Endometrium (tissue), 2 donors: ENCODE measurements around the gene ATF7IP2.

Experiments used
- FAIRE-seq: peaks from 2 replicates; lab custom pipeline; 2012; peaks lifted over from hg19 to GRCh38; lab: Jason Lieb, UNC
- donor health status: control.
- donor health status: control.

ATF7IP2 gene

DNA sequence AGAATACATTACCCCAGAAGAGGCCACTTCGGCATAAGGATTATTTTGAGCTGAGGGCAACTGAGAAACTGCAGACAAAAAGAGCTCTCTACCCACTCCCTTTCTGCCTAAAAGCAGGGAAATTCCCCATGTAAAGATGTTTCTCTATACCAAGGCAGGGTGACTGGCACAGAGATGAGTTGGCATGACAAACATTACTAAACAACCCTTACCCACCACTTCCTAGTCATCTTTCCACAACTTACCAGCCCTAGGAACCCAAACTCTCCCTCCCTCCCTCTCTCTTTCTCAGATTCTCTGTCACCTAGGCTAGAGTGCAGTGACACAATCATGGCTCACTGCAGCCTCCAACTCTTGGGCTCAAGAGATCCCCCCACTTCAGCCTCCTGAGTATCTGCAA lies 126.0 kb downstream of the ATF7IP2 start:
- no peak for FAIRE-seq

- FAIRE-seq, result peak; percentile 69
Measured at GRCh38 chr16:10514369-10515055, 128.7 kb downstream of the ATF7IP2 start.

DNA sequence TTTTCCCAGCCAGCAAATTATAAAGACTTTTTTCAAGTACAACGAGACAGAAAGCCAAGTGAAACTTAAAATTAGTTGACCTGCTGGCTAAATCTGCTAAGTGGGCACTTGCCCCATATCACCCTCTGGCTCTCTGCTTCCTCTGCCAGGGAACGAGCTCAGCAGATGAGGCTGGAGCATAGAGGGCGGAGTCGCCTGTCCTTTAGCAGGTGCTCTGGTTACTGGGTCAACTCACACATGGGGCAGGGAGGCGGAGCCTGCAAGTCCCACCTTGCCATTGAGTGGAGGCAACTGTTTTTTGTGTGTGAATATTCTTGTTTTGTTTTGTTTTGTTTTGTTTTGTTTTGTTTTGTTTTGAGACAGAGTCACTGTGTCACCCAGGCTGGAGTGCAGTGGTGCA lies 132.0 kb downstream of the ATF7IP2 start:
- no peak for FAIRE-seq

- FAIRE-seq, result no peak
Measured at GRCh38 chr16:10518479-10519041, 132.7 kb downstream of the ATF7IP2 start.

DNA sequence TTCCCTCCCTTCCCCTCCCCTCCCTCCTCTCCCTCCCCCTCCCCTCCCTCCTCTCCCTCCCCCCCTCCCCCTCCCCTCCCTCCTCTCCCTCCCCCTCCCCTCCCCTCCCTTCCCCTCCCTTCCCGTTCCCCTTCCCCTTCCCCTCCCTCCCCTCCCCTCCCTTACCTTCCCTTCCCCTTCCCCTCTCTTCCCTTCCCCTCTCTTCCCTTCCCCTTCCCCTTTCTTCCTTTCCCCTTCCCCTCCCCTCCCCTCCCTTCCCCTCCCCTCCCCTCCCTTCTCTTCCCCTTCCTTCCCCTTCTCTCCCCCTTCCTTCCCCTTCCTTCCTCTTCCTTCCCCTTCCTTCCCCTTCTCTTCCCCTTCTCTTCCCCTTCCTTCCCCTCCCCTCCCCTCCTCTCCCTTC lies 133.4 kb downstream of the ATF7IP2 start:
- no peak for FAIRE-seq

DNA sequence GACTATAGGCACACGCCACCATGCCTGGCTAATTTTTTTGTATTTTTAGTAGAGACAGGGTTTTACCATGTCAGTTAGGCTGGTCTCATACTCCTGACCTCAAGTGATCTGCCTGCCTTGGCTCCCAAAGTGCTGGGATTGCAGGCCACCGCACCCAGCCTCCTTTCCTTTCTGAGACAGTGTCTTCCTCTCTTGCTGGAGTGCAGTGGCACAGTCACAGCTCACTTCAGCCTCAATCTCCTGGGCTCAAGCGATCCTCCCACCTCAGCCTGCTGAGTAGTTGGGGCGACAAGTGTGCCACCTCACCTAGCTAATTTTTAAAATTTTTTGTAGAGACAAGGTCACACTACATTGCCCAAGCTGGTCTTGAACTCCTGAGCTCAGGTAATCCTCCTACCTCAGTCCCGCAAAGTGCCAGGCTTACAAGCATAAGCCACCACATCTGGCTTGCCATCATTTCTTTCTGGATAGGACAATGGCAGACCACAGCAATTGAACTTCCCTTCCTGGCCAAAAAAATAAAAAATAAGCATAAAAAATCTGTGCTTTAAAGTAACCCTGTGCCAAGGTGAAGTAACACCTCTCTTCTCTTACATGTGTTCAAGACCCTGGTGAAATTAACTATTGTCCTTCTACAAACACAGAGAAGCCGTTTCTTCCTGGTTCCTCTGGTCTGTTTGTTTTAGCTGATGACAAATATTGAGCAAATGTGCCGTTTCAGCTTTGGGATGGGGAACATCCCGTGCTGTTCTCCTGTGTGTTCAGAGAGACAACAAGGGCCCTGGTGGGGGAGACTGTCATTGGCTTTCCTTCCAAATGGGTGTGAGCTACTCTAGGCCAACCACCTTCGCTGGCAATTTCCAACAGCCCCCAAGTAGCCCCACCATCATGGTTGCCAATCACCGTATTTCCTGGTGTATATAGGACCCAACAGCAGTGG lies 134.3 kb downstream of the ATF7IP2 start:
- FAIRE-seq, result no peak

DNA sequence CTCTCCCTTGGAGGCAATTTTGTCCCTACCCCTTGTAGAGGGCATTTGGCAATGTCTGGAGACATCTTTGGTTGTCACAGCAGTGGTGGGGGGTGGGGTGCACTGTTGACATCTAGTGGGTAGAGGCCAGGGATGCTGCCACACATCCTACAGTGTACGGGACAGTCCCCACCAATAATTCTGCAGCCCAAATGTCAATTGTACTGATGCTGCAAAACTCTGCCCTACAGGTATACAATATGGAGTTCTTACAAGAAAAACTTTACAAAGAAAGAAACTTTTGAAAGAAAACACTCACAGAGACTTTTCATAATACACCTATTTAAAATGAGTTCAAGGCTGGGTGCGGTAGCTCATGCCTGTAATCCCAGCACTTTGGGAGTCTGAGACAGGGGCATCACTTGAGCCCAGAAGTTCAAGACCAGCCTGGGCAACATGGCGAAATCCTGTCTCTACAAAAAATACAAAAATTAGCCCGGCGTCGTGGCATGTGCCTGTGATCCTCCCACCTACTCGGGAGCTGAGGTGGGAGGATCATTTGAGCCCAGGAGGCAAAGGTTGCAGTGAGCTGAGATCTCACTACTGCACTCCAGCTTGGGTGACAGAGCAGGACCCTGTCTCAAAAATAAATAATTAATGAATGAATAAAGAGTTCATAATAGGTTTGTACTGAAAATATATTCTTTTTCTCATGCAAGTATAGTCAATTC lies 135.2 kb downstream of the ATF7IP2 start:
- FAIRE-seq, result no peak

GRCh38 chr16:10521681-10522274 lies 135.9 kb downstream of the ATF7IP2 start:
- FAIRE-seq, result no peak

DNA sequence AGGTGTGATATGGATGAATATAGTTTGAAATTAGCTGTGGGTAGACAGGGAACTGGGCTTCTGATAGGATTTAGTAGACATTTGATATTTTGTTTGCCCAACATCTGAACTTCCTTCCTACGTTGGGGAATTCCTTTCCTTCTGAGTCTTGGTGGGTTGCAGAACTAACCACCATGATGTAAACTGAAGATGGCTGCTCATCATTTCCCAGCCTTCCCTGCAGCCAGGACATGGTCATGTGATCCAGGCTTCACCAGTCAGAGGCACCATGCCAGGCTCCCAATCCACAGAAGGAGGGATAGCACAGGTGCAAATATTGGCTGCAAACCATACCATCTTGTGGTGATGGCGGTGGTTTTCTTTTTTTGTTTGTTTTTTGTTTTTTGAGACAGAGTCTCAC lies 137.1 kb downstream of the ATF7IP2 start:
- no peak for FAIRE-seq

- no peak for FAIRE-seq
Measured at GRCh38 chr16:10525214-10525825, 139.5 kb downstream of the ATF7IP2 start.

- no peak for FAIRE-seq
Measured at GRCh38 chr16:10526962-10527361, 141.1 kb downstream of the ATF7IP2 start.

DNA sequence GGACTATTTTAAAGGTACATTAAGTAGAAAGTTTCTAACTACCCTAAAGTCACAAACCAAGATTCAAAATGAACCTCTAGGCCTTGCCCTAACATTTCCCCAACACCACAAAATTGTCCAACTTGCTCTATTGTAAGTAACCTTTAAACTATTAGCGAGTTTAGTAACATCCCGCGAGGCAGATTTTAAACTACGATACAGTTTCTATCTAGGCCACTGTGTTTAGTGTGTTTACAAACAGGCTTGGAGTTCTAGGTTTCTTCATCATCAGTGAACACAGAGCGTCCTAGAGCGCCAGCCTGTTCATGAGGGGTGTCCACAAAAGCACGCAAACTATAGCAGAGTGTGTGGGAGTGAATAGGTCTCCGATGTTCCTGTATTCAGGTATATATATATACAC lies 142.8 kb downstream of the ATF7IP2 start:
- no peak for FAIRE-seq

- no peak for FAIRE-seq
Measured at GRCh38 chr16:10529895-10530669, 144.2 kb downstream of the ATF7IP2 start.

DNA sequence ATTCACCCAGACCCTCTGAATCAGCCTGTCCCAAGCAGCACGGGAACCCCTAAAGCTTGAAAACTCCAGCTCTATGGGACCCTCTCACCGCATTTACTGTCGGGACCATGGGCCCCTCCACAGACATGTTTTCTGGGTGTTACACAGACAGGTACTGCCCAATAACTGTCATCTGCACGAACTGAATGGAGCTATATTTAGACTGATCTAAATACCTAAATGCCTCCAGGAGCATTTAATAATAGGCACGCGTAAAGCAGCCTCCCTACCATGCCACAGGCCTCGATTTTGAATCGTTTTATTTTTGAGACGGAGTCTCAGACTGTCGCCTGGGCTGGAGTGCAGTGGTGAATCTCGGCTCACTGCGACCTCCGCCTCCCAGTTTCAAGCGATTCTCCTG lies 144.8 kb downstream of the ATF7IP2 start:
- no peak for FAIRE-seq

DNA sequence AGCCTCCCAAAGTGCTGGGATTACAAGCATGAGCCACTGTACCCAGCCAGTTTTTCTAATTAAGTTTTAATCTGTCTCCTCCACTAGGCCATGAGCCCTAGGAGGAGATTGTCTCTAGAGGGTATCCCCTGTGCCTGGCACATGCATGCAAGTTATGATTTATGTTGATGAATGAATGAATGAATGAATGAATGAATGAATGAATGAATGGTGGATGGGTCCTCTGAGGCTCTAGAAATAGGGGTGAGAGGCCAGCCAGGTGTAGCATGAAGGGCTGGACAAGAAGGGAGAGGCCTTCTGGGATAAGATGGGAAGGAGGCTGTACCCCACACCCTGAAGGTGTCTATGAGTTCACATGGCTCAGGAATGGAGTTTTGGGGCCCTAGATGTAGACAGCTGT lies 145.7 kb downstream of the ATF7IP2 start:
- no peak for FAIRE-seq
